PFSK-1 (cell line): ENCODE measurements around the gene MRGPRG.

Source experiments
- FOXP2 ChIP-seq: optimal IDR thresholded peaks from 2 replicates; pipeline ENCODE3; 2011; ENCODE audit warnings: borderline replicate concordance, control low read depth, inconsistent platforms; ENCODE audit not compliant: insufficient read depth; ENCODE audit errors: extremely low read length, extremely low read depth
- POLR2AphosphoS5 ChIP-seq: IDR thresholded peaks from 2 replicates; pipeline ENCODE4 v1.6.1; 2012; ENCODE audit warnings: low read depth, mild to moderate bottlenecking, control low read depth, low read length, moderate library complexity
- SIN3A ChIP-seq: IDR thresholded peaks from 2 replicates; pipeline ENCODE4 v1.6.1; 2012; ENCODE audit warnings: mild to moderate bottlenecking, low read length, moderate library complexity, borderline replicate concordance; ENCODE audit not compliant: insufficient read depth
- TAF1 ChIP-seq: IDR thresholded peaks from 2 replicates; pipeline ENCODE4 v1.6.1; 2012; ENCODE audit warnings: low read length, control low read depth, borderline replicate concordance; ENCODE audit not compliant: insufficient read depth
- TF ChIP-seq, protein P1 (sequence below), 2 experiments: IDR thresholded peaks; 2 replicates each; pipeline versions ENCODE4 v1.6.1 to v1.8.0; 2011 to 2012; ENCODE audit warnings: low read depth in 2 of 2, low read length in 2 of 2, control low read depth in 1 of 2, inconsistent platforms in 1 of 2, mild to moderate bottlenecking in 1 of 2, moderate library complexity in 1 of 2; ENCODE audit not compliant: insufficient read depth in 1 of 2

Gene MRGPRG

DNA sequence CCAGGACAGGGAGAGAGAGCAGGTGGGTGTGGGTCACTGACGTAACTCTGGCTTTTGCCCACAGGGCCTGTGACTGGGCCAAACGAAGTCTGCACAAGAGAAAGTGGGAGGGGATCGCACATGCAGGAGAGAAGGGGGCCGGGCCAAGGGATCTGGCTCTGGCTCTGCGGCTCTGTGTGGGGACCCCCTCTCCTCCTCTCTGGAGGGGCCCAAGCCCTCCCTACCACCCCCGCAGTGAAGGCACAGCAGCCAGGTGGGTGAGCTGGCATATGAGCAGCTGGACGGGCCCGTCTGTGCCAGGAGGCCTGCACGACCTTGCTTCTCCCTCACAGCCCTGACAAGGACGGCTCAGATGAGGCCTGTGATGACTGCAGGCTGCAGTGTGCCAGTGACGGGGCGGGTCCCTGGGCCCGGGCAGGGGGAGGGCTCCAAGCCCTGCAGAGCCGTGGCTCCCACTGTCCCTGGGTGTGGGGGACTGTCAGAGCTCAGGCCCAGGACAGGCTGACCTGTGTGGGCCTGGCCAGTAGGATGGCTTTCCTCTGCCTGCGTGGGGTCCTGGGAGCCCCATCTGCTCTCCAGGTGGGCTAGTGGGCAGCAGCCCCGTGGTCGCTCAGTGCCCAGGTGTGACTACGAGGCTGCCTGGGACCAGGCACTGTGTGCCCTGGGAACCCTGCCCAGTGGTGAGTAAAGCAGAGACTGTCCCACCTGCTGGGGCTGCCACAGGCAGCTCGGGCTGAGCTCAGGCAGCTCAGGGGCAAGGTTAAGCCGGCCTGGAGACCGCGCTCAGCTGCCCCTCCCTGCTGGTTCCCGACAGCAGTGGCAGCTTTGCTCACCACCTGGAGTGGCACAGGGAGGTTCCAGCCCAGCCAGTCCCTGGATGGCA lies 22.2 kb downstream of the MRGPRG start:
- TF ChIP-seq POLR2AphosphoS5 (no peak), TAF1 (no peak), SIN3A (no peak), FOXP2 (no peak)
- TF ChIP-seq, protein P1, sequence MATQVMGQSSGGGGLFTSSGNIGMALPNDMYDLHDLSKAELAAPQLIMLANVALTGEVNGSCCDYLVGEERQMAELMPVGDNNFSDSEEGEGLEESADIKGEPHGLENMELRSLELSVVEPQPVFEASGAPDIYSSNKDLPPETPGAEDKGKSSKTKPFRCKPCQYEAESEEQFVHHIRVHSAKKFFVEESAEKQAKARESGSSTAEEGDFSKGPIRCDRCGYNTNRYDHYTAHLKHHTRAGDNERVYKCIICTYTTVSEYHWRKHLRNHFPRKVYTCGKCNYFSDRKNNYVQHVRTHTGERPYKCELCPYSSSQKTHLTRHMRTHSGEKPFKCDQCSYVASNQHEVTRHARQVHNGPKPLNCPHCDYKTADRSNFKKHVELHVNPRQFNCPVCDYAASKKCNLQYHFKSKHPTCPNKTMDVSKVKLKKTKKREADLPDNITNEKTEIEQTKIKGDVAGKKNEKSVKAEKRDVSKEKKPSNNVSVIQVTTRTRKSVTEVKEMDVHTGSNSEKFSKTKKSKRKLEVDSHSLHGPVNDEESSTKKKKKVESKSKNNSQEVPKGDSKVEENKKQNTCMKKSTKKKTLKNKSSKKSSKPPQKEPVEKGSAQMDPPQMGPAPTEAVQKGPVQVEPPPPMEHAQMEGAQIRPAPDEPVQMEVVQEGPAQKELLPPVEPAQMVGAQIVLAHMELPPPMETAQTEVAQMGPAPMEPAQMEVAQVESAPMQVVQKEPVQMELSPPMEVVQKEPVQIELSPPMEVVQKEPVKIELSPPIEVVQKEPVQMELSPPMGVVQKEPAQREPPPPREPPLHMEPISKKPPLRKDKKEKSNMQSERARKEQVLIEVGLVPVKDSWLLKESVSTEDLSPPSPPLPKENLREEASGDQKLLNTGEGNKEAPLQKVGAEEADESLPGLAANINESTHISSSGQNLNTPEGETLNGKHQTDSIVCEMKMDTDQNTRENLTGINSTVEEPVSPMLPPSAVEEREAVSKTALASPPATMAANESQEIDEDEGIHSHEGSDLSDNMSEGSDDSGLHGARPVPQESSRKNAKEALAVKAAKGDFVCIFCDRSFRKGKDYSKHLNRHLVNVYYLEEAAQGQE (IDR thresholded peaks at IDR 0.05; ENCODE audit: insufficient read depth in 1 of 2, low read depth in 2 of 2, low read length in 2 of 2), result no peak

DNA sequence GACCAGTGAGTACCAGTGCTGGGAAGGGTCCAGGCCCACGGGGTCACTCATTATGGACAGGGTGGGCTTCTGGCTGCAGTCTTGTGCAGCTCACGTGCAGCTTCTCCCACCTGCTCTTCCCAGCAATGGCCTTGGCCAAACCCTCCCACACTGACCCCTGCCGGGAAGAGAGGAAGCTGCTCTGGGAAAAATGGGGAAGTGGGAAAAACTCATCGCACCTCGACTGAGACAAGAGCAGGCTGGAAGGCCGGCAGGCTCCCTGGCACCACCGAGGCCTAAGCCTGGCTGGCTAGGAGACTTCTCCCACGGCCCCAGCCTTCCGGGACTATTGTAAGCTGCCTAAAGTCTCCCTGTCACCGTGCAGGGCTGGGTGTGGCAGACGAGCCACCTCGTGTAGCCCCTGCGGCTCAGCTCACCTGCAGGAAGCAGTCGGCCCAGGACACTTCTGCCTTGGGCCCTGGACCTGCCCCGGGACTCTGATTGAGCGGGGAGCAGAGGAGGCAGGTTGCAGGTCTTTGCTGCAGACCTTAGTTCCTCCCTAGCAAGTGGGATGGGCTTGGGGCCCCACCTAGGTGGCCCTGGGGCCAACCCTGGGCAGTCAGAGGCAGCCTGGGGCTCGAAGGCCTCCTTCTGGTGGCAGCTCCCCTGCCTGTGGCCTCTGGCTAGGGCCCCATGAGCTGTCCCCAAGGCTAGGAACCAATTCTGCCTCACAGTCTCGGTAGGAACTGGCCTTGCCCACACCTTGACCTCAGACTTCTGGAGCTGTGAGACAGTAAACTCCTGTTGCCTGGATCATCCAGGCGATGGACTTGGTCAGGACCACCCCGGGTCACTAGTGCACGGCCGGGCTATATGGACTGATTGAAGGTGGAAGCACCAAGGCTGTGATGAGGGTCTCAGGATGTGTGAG lies 23.1 kb downstream of the MRGPRG start:
- TF ChIP-seq POLR2AphosphoS5 (no peak), TAF1 (no peak), FOXP2 (no peak), SIN3A (no peak)
- TF ChIP-seq, protein P1 (IDR thresholded peaks at IDR 0.05; ENCODE audit: insufficient read depth in 1 of 2, low read depth in 2 of 2, low read length in 2 of 2), result no peak

DNA sequence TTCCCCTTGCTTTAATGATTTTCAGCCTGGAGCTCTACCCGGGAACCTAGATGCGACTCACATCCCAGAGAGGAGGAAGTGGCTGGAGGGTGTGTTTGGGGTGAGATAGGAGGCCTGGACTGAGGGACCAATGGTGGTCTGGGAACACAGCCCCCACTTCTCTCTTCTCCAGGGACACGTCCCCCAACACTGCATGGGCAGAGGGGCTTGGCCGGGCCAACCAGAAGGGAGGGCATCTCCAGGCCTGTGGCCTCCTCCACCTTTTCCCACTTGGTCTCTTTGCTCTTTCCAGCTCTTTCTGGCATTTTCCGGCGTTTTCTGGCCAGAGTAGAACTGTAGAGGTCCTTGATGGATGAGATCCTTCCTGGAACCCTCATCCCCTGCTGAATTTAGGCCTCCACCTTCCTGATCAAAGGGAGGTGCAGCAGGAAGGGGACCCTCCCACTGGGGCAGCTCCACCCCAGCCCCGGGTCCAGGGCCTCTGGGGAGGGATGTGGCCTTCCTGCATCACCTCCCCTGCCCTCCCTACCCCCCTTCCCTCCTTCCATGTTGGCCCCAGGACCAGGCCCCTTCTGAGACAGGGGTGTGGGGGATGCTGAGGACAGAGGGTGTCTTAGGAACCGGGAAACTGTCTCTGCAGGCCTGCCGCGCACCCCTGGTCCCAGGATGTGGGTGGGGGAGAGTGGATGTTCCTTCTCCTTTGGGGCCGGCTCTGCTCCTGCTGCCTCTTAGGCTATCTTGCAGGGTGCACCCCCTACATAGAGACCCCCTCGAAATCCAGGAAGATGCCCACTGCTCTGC lies 24.4 kb downstream of the MRGPRG start:
- TF ChIP-seq FOXP2, result no peak

DNA sequence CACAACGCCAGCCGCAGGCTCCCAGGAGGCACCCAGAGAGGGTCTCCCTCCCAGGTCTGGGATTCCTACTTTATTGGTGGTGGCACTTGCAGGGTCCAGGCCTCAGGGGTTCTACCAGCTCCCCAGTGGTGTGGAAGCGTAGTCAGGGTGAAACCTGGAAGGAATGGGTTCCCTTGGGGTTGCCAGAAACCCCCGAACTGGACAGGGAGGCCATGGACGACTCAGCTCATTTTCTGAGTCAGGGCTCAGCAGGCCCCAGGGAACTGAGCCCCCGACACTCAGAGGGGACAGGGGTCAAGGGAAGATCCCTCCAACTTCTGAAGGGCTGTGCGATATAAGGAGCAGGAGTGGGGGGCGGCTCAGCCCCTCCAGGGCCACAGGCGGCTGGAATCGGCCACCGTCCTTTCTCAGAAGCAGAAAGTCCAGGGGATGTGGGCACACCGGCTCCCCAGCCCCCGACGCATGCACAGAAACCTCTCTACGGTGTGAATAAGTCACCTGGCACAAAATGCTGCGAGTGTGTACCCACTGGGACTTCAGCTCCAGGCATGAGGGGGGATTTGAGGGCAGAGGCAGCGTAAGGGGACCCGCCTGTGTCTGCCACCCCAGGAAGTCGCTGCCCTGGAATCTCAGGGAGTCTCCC lies 25.1 kb downstream of the MRGPRG start:
- TF ChIP-seq SIN3A (no peak), FOXP2 (no peak), TAF1 (no peak), POLR2AphosphoS5 (no peak)
- TF ChIP-seq, protein P1 (IDR thresholded peaks at IDR 0.05; ENCODE audit: insufficient read depth in 1 of 2, low read depth in 2 of 2, low read length in 2 of 2), result no peak
